Neuronal stem cell (in vitro differentiated cells): Measurements from ENCODE around the gene GYPE.
"Not testable (repeated sequence)": the region's sequence is repeated elsewhere in the genome, so short reads cannot be mapped to it uniquely, and the experiment has no call there.

Source experiments
- DNase-seq: peaks from one replicate; pipeline ENCODE4 v3.0.0-alpha.2; 2013; ENCODE audit warnings: low spot score
- H2AFZ ChIP-seq: one replicate; pipeline ENCODE4 v1.6.1; 2013; ENCODE audit warnings: mild to moderate bottlenecking, low read length, inconsistent platforms
- H2AK5ac ChIP-seq: 2 replicates; pipeline ENCODE4 v1.6.1; 2013; ENCODE audit warnings: low read depth, mild to moderate bottlenecking, inconsistent platforms, low read length, moderate library complexity, mixed read lengths
- H2BK120ac ChIP-seq: 2 replicates; pipeline ENCODE4 v1.6.1; 2013; ENCODE audit warnings: low read depth, mild to moderate bottlenecking, inconsistent platforms, low read length, moderate library complexity, mixed read lengths
- H2BK12ac ChIP-seq: one replicate; pipeline ENCODE4 v1.6.1; 2013; ENCODE audit warnings: low read length, inconsistent platforms
- H2BK15ac ChIP-seq: 2 replicates; pipeline ENCODE4 v1.6.1; 2013; ENCODE audit warnings: mild to moderate bottlenecking, low read length, inconsistent platforms, mixed read lengths
- H2BK5ac ChIP-seq: one replicate; pipeline ENCODE4 v1.6.1; 2013; ENCODE audit warnings: inconsistent platforms, mild to moderate bottlenecking, low read length, moderate library complexity
- H3K14ac ChIP-seq: one replicate; pipeline ENCODE4 v1.6.1; 2013; ENCODE audit warnings: low read length, inconsistent platforms
- H3K18ac ChIP-seq: 2 replicates; pipeline ENCODE4 v1.6.1; 2013; ENCODE audit warnings: low read length, inconsistent platforms
- H3K23ac ChIP-seq: 2 replicates; pipeline ENCODE4 v1.6.1; 2013; ENCODE audit warnings: low read depth, mild to moderate bottlenecking, mixed read lengths, low read length, inconsistent platforms; ENCODE audit not compliant: poor library complexity
- H3K27ac ChIP-seq: replicated peaks from 3 replicates; pipeline ENCODE4 v1.5.1; 2013; ENCODE audit warnings: low read length, inconsistent platforms
- H3K27me3 ChIP-seq, 3 experiments: 2 replicates each; pipeline ENCODE4 v1.6.1; 2013; ENCODE audit warnings: low read length in 3 of 3, mild to moderate bottlenecking in 2 of 3, inconsistent platforms in 1 of 3, low read depth in 1 of 3, mixed read lengths in 1 of 3, moderate library complexity in 1 of 3; ENCODE audit not compliant: control insufficient read depth in 3 of 3, insufficient read depth in 3 of 3
- H3K36me3 ChIP-seq, 2 donors: replicated peaks in 1 of 2; 2 replicates each; pipeline ENCODE4 v1.6.1; 2013; ENCODE audit warnings: low read length in 2 of 2; ENCODE audit not compliant: control insufficient read depth in 2 of 2, insufficient read depth in 2 of 2
- H3K4ac ChIP-seq: 2 replicates; pipeline ENCODE4 v1.6.1; 2013; ENCODE audit warnings: inconsistent platforms, mild to moderate bottlenecking, low read length, moderate library complexity
- H3K4me1 ChIP-seq, 2 donors: 1 replicate in 1 of 2; 2 replicates in 1 of 2; pipeline ENCODE4 v1.6.1; 2013; ENCODE audit warnings: low read length in 2 of 2, low read depth in 1 of 2; ENCODE audit not compliant: control insufficient read depth in 2 of 2, insufficient read depth in 1 of 2
- H3K4me2 ChIP-seq: one replicate; pipeline ENCODE4 v1.6.1; 2013; ENCODE audit warnings: mild to moderate bottlenecking, low read length, inconsistent platforms; ENCODE audit not compliant: insufficient read depth, poor library complexity, severe bottlenecking
- H3K4me3 ChIP-seq, 2 donors: 2 replicates each; pipeline ENCODE4 v1.5.1; 2013; ENCODE audit warnings: low read length in 2 of 2, mild to moderate bottlenecking in 2 of 2, inconsistent platforms in 1 of 2, moderate library complexity in 1 of 2
- H3K79me1 ChIP-seq: one replicate; pipeline ENCODE4 v1.6.1; 2013; ENCODE audit warnings: low read depth, mild to moderate bottlenecking, inconsistent platforms, low read length, moderate library complexity
- H3K9ac ChIP-seq: one replicate; pipeline ENCODE4 v1.6.1; 2013; ENCODE audit warnings: mild to moderate bottlenecking, low read depth, low read length, inconsistent platforms; ENCODE audit not compliant: poor library complexity
- H3K9me3 ChIP-seq, 2 donors: replicated peaks in 1 of 2; 2 replicates each; pipeline versions ENCODE3 to v1.6.1; 2013; ENCODE audit warnings: low read length in 2 of 2, mild to moderate bottlenecking in 2 of 2, inconsistent platforms in 1 of 2, low read depth in 1 of 2, mixed read lengths in 1 of 2, moderate library complexity in 1 of 2; ENCODE audit not compliant: control insufficient read depth in 2 of 2, insufficient read depth in 1 of 2
- H4K8ac ChIP-seq: one replicate; pipeline ENCODE4 v1.6.1; 2013; ENCODE audit warnings: low read depth, mild to moderate bottlenecking, inconsistent platforms, low read length, moderate library complexity
- H4K91ac ChIP-seq: one replicate; pipeline ENCODE4 v1.6.1; 2013; ENCODE audit warnings: low read length, low read depth, mild to moderate bottlenecking, inconsistent platforms; ENCODE audit not compliant: poor library complexity
- WGBS, 2 donors: extraction: QIAGEN DNeasy Blood & Tissue Kit; methylation state at CpG; one replicate each; pipeline ENCODE4 v1.1.7; 2013; ENCODE audit warnings: missing lambda C conversion rate in 2 of 2, mixed read lengths in 1 of 2; ENCODE audit not compliant: insufficient read length in 2 of 2, insufficient replicate concordance in 1 of 2; ENCODE audit errors: extremely low coverage in 2 of 2; 5-methylcytosine and 5-hydroxymethylcytosine counted together

GYPE gene

GRCh38 chr4:143839413-143839812 is 65.9 kb downstream of the GYPE start:
- H4K91ac ChIP-seq, H2BK12ac ChIP-seq, DNase-seq: not testable (repeated sequence)

GRCh38 chr4:143834196-143834595 is 71.2 kb downstream of the GYPE start:
- H3K9me3 ChIP-seq, H3K4me1 ChIP-seq, H2BK5ac ChIP-seq, H3K4ac ChIP-seq, H3K18ac ChIP-seq, H3K23ac ChIP-seq, H2AK5ac ChIP-seq, H3K4me3 ChIP-seq, H2BK15ac ChIP-seq, H2BK120ac ChIP-seq, H3K27me3 ChIP-seq, H2BK12ac ChIP-seq, H3K4me2 ChIP-seq, H4K8ac ChIP-seq, DNase-seq, H2AFZ ChIP-seq, H4K91ac ChIP-seq, H3K36me3 ChIP-seq, H3K79me1 ChIP-seq, H3K27ac ChIP-seq, H3K14ac ChIP-seq, H3K9ac ChIP-seq: not testable (repeated sequence)
- WGBS, 2 donors, result no CpG with 5 or more reads among the region's 4 CpGs

More at GRCh38 chr4:143839413-143839812, 65.9 kb downstream of the GYPE start:
- H3K4me2 ChIP-seq, H2AFZ ChIP-seq, H3K79me1 ChIP-seq, H3K4me3 ChIP-seq, H3K4me1 ChIP-seq, H3K27ac ChIP-seq, H4K8ac ChIP-seq, H3K9me3 ChIP-seq, H3K23ac ChIP-seq, H2AK5ac ChIP-seq, H3K36me3 ChIP-seq, H3K14ac ChIP-seq, H3K9ac ChIP-seq, H2BK120ac ChIP-seq, H3K4ac ChIP-seq, H3K18ac ChIP-seq, H3K27me3 ChIP-seq, H2BK5ac ChIP-seq, H2BK15ac ChIP-seq: not testable (repeated sequence)
- no CpG with 5 or more reads among the region's 7 CpGs for WGBS, 2 donors

GRCh38 chr4:143833676-143834075 is 71.7 kb downstream of the GYPE start:
- no CpG with 5 or more reads among the region's 2 CpGs for WGBS, 2 donors
- H2BK15ac ChIP-seq, H3K27me3 ChIP-seq, H4K91ac ChIP-seq, H3K4ac ChIP-seq, H4K8ac ChIP-seq, H3K4me3 ChIP-seq, H3K4me2 ChIP-seq, H3K9me3 ChIP-seq, H3K18ac ChIP-seq, H3K9ac ChIP-seq, H3K14ac ChIP-seq, H3K23ac ChIP-seq, H3K36me3 ChIP-seq, H2BK120ac ChIP-seq, H2BK5ac ChIP-seq, H2AFZ ChIP-seq, DNase-seq, H3K4me1 ChIP-seq, H2AK5ac ChIP-seq, H3K79me1 ChIP-seq, H3K27ac ChIP-seq, H2BK12ac ChIP-seq: not testable (repeated sequence)

- not testable (repeated sequence) for H3K14ac ChIP-seq, DNase-seq, H3K4me2 ChIP-seq, H2AFZ ChIP-seq, H3K36me3 ChIP-seq, H2BK5ac ChIP-seq, H3K23ac ChIP-seq, H2AK5ac ChIP-seq, H3K27ac ChIP-seq, H3K4ac ChIP-seq, H2BK12ac ChIP-seq, H2BK15ac ChIP-seq, H3K27me3 ChIP-seq, H4K8ac ChIP-seq, H3K79me1 ChIP-seq, H3K9ac ChIP-seq, H3K18ac ChIP-seq, H4K91ac ChIP-seq, H3K4me3 ChIP-seq, H3K9me3 ChIP-seq, H2BK120ac ChIP-seq, H3K4me1 ChIP-seq
Measured at GRCh38 chr4:143830576-143830975, 74.8 kb downstream of the GYPE start.
